Hepatocyte (in vitro differentiated cells): ENCODE results near the gene SLC2A11.
A peak's percentile ranks its signal among the peaks of the same experiment; 100 is the strongest.

Experiments used
- EZH2phosphoT487 ChIP-seq: fragments of 200-600 bp; sonication (generic); IDR thresholded peaks from one replicate; pipeline ENCODE4 v1.6.1; 2018; ENCODE audit warnings: antibody characterized with exemption, mild to moderate bottlenecking, low read depth, moderate library complexity; ENCODE audit not compliant: unreplicated experiment, severe bottlenecking
- TF ChIP-seq, protein P1 (sequence below): fragments of 200-600 bp; sonication (generic); IDR thresholded peaks from 2 replicates; pipeline ENCODE4 v1.5.1; 2016; ENCODE audit warnings: antibody characterized with exemption, mild to moderate bottlenecking; ENCODE audit not compliant: poor library complexity

DNA sequence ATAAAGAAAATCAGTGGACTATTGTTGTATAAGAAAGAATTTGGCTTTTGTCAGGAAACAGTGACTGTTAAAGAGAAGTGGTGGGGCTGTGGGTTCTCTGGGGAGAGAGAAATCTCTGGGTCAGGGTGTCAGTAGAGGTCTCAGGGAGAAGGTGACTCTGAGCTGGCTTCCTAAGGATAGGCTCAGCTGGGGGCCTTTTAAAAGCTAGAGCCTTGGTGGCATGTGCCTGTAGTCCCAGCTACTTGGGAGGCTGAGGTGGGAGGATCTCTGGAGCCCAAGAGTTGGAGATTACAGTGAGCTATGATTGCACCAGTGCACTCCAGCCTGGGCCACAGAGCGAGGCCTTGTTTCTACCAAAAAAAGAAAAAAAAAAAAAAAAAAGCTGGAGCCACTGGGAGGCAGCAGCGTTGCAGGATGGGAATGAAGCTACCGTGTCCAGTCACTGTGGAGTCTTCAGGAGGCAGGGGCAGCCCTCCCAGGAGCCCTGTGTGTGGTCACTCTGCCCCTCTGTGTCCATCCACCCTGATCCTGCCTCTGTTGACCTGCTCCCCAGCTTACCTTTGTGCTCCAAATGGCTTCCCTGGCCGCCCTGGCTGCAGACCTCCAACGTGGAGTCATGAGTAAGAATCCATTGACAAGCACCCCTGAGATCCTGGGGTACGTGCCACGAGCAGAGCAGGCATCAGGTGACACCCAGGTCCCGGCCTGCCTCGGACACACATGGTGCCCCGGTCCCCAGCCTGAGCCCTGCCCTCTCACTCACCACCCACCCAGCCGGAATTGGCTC, 31.1 kb downstream of the SLC2A11 start:
- TF ChIP-seq, protein P1, sequence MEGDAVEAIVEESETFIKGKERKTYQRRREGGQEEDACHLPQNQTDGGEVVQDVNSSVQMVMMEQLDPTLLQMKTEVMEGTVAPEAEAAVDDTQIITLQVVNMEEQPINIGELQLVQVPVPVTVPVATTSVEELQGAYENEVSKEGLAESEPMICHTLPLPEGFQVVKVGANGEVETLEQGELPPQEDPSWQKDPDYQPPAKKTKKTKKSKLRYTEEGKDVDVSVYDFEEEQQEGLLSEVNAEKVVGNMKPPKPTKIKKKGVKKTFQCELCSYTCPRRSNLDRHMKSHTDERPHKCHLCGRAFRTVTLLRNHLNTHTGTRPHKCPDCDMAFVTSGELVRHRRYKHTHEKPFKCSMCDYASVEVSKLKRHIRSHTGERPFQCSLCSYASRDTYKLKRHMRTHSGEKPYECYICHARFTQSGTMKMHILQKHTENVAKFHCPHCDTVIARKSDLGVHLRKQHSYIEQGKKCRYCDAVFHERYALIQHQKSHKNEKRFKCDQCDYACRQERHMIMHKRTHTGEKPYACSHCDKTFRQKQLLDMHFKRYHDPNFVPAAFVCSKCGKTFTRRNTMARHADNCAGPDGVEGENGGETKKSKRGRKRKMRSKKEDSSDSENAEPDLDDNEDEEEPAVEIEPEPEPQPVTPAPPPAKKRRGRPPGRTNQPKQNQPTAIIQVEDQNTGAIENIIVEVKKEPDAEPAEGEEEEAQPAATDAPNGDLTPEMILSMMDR = peak; percentile 14
- TF ChIP-seq EZH2phosphoT487 = no peak
